Thoracic aorta (tissue), 2 donors: ENCODE results near the gene BPIFB2. TPM values are rescaled to one million over a fixed set of nuclear protein-coding genes. Genes with fewer than 3 reads are reported as not detected.

Experiments
- ATAC-seq: fragments of 150-250 bp; one replicate; pipeline ENCODE4 v1.8.0; 2017; ENCODE audit warnings: low read depth; ENCODE audit not compliant: insufficient number of reproducible peaks, low FRiP score
- DNase-seq: peaks from one replicate; pipeline ENCODE4 v3.0.0-alpha.2; 2020; ENCODE audit warnings: low spot score
- H3K27ac ChIP-seq, 2 donors: fragments of 200-600 bp; sonication (generic); 1 replicate in 1 of 2; 2 replicates in 1 of 2; pipeline ENCODE4 v1.5.1; 2016; ENCODE audit warnings: mild to moderate bottlenecking in 2 of 2, moderate library complexity in 2 of 2
- H3K27me3 ChIP-seq: fragments of 200-600 bp; sonication (generic); replicated peaks from 2 replicates; pipeline ENCODE4 v1.6.0; 2016; ENCODE audit warnings: mild to moderate bottlenecking; ENCODE audit not compliant: insufficient read depth
- H3K36me3 ChIP-seq: fragments of 200-600 bp; sonication (generic); one replicate; pipeline ENCODE4 v1.5.1; 2016
- H3K4me1 ChIP-seq, 2 donors: fragments of 200-600 bp; sonication (generic); 1 replicate in 1 of 2; 2 replicates in 1 of 2; pipeline versions ENCODE4 v1.5.1 to v1.6.0; 2016; ENCODE audit warnings: low read depth in 2 of 2, mild to moderate bottlenecking in 1 of 2; ENCODE audit not compliant: control insufficient read depth in 1 of 2
- H3K4me3 ChIP-seq: fragments of 200-600 bp; sonication (generic); 2 replicates; pipeline ENCODE4 v1.5.1; 2016; ENCODE audit warnings: mild to moderate bottlenecking
- H3K9me3 ChIP-seq: fragments of 200-600 bp; sonication (generic); 2 replicates; pipeline ENCODE4 v1.5.1; 2016
- total RNA-seq, 2 donors: library from RNA; depleted of rRNA; stranded (reverse); fragments of >200 nt; gene quantifications; one replicate each; pipeline versions ENCODE4 v1.1.0 to v1.2.3, GENCODE V29; 2016
- TF ChIP-seq, protein P1 (sequence below): fragments of 200-600 bp; sonication (generic); IDR thresholded peaks from one replicate; pipeline ENCODE4 v1.5.1; 2019; ENCODE audit warnings: antibody characterized with exemption

The BPIFB2 gene
- total RNA-seq, 2 donors from 2014 or later, result not detected

DNA sequence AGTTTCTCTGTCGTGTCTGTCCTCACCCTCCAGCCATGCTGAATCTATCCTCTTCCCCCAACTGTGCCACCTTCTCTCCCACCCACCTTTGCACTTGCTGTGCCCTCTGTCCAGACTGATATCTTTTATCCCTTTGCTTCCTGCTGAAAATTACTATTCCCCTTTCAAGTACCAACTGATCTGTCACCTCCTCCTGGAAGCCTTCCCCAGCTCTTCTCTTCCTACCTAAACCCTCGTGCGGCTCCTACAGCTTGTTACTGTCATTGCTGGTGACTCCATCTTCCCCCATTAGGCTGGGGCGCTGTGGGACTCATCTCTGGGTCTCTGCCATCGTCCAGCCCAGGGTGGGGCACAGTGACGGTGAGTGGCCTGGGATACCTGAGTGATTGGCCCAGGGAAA is 25.1 kb downstream of the BPIFB2 start:
- Histone ChIP-seq H3K4me1 (no peaks in the 10 kb centered on the region), H3K4me3 (no peak overlapping the region), H3K36me3 (no peaks in the 10 kb centered on the region), H3K9me3 (no peaks in the 10 kb centered on the region), H3K27me3 (no peaks in the 10 kb centered on the region), H3K27ac (no peak overlapping the region)
- ATAC-seq (no peak), DNase-seq (no peak)
- TF ChIP-seq, protein P1, sequence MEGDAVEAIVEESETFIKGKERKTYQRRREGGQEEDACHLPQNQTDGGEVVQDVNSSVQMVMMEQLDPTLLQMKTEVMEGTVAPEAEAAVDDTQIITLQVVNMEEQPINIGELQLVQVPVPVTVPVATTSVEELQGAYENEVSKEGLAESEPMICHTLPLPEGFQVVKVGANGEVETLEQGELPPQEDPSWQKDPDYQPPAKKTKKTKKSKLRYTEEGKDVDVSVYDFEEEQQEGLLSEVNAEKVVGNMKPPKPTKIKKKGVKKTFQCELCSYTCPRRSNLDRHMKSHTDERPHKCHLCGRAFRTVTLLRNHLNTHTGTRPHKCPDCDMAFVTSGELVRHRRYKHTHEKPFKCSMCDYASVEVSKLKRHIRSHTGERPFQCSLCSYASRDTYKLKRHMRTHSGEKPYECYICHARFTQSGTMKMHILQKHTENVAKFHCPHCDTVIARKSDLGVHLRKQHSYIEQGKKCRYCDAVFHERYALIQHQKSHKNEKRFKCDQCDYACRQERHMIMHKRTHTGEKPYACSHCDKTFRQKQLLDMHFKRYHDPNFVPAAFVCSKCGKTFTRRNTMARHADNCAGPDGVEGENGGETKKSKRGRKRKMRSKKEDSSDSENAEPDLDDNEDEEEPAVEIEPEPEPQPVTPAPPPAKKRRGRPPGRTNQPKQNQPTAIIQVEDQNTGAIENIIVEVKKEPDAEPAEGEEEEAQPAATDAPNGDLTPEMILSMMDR, result no peak

DNA sequence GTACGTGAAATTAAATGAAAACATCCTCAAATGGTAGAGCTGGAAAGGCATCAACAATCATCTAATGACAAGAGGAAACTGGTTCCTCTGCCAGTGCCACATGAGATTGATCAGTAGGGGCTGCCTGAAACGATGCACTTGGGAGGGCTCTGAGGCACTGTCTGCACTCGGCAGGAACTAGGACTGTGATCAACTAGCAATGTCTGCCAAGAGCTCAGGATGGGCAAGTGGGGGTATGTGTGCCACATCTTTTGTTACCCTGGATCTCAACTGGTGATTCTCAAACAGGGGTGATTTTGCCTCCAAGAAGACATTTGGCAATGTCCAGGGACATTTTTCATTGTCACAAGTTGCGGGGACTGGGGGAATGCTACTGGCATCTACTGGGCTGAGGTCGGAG is 25.9 kb downstream of the BPIFB2 start:
- no peak overlapping the region for H3K4me3 ChIP-seq
- no peaks in the 10 kb centered on the region for H3K4me1 ChIP-seq
- no peak overlapping the region for H3K27ac ChIP-seq
- no peaks in the 10 kb centered on the region for H3K36me3 ChIP-seq
- ATAC-seq (no peak), DNase-seq (no peak)
- TF ChIP-seq, protein P1, result no peak
- H3K27me3 ChIP-seq, result no peaks in the 10 kb centered on the region
- H3K9me3 ChIP-seq, result no peaks in the 10 kb centered on the region

DNA sequence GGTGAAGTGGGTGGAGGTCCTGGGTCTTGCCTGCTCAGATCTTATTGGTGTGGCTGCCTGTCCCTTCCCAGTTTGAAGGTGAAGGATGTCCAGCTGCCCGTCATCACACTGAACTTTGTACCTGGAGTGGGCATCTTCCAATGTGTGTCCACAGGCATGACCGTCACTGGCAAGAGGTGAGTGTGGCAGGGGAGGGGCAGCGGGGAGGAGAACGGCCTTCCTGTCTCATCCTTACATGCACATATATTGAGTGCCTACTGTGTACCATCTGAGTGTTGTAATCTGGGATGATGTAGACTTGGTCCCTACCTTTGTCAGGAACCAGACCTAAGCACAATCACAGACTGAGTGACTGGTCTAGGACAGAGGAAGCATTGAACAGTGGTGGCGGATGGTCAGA is 26.6 kb downstream of the BPIFB2 start:
- H3K4me3 ChIP-seq, result no peak overlapping the region
- no peaks in the 10 kb centered on the region for H3K36me3 ChIP-seq
- no peak overlapping the region for H3K27ac ChIP-seq
- ATAC-seq (no peak), DNase-seq (no peak)
- no peaks in the 10 kb centered on the region for H3K9me3 ChIP-seq
- H3K27me3 ChIP-seq, result no peaks in the 10 kb centered on the region
- TF ChIP-seq, protein P1, result no peak
- no peaks in the 10 kb centered on the region for H3K4me1 ChIP-seq

DNA sequence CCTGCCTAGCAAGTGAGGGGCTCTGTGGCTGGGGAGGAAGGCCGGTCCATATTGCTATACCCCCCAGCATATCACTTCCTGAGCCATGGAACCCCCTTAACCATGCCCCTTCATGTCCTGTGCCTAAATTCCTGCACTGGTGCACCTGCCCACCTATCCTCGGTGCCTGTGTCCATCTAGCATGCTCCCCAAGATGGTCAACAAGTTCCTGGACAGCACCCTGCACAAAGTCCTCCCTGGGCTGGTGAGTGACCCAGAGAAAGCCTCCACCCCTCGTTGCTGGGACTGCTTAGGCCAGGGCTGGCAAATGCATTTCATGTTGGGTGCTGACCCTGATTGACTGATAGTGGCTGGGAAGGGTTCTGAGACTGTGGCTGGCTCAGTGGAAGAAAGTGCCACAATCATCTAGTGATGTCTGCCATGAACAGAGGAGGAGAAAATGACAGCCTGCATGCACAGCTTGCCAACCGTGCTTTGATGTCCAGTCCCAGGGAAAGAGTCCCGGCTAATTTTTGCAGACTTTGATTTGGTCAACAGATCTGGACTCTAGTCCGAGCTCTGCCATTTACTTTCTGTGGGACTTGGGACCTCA is 27.5 kb downstream of the BPIFB2 start:
- DNase-seq (no peak), ATAC-seq (no peak)
- Histone ChIP-seq H3K27me3 (no peaks in the 10 kb centered on the region), H3K4me3 (no peak overlapping the region), H3K9me3 (no peaks in the 10 kb centered on the region), H3K36me3 (no peaks in the 10 kb centered on the region), H3K4me1 (no peaks in the 10 kb centered on the region), H3K27ac (no peak overlapping the region)
- TF ChIP-seq, protein P1, result no peak

DNA sequence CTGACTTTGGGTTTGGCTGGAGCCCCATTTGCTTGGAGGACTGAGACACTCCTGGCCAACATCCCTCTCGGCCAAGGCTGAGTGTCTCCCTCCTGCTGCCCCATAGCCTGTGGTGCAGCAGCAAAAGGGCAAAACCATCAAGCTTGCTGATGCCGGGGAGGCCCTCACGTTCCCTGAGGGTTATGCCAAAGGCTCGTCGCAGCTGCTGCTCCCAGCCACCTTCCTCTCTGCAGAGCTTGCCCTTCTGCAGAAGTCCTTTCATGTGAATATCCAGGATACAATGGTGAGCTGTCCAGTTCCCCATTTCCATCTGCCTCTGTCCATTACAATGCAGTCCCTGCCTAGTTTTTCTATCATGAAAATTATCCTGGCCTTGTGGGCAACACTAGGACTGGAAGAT is 30.0 kb downstream of the BPIFB2 start:
- Histone ChIP-seq H3K4me3 (no peak overlapping the region), H3K4me1 (no peaks in the 10 kb centered on the region), H3K27ac (no peak overlapping the region), H3K27me3 (no peaks in the 10 kb centered on the region), H3K36me3 (no peaks in the 10 kb centered on the region), H3K9me3 (no peaks in the 10 kb centered on the region)
- ATAC-seq (no peak), DNase-seq (no peak)
- TF ChIP-seq, protein P1, result no peak
